Measurements from ENCODE around the gene SNX7. TPM values are rescaled to one million over a fixed set of nuclear protein-coding genes. Genes with fewer than 3 reads are reported as not detected.

SNX7 gene
- total RNA-seq, 1 donor from 2014 or later: 46.0 TPM

DNA sequence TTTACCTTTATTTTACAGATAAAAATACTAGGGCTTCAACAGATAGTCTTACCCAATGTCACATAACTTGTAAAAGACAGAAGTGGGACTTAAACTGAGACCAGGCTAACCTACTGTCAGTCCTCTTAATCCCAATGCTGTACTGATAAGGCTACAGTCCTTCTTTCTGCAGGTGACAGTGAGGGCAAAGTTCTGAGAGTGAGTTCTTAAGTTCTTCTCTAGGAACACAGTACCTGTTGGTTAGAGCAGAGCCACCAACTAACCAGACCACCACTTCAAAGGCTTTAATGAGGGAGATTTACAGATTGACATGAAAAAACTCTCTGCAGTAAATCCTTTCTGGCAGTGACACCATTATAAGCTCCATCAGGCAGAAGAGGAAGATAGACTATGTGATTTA lies 74.2 kb downstream of the SNX7 start:
- Mint-ChIP-seq H3K4me1 (ENCODE audit: unreplicated experiment) (peaks cover 11% of the 10 kb centered on the region), H3K4me3 (ENCODE audit: unreplicated experiment) (no peak overlapping the region), H3K27me3 (ENCODE audit: unreplicated experiment) (peaks cover 5% of the 10 kb centered on the region), H3K27ac (ENCODE audit: unreplicated experiment) (no peak overlapping the region), H3K9me3 (ENCODE audit: unreplicated experiment) (no peaks in the 10 kb centered on the region), H3K36me3 (ENCODE audit: low read depth, unreplicated experiment) (no peaks in the 10 kb centered on the region)
- TF ChIP-seq, protein P1, sequence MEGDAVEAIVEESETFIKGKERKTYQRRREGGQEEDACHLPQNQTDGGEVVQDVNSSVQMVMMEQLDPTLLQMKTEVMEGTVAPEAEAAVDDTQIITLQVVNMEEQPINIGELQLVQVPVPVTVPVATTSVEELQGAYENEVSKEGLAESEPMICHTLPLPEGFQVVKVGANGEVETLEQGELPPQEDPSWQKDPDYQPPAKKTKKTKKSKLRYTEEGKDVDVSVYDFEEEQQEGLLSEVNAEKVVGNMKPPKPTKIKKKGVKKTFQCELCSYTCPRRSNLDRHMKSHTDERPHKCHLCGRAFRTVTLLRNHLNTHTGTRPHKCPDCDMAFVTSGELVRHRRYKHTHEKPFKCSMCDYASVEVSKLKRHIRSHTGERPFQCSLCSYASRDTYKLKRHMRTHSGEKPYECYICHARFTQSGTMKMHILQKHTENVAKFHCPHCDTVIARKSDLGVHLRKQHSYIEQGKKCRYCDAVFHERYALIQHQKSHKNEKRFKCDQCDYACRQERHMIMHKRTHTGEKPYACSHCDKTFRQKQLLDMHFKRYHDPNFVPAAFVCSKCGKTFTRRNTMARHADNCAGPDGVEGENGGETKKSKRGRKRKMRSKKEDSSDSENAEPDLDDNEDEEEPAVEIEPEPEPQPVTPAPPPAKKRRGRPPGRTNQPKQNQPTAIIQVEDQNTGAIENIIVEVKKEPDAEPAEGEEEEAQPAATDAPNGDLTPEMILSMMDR (IDR thresholded peaks at IDR 0.05; ENCODE audit: unreplicated experiment): no peak
- DNase-seq (ENCODE audit: low spot score): no peak

DNA sequence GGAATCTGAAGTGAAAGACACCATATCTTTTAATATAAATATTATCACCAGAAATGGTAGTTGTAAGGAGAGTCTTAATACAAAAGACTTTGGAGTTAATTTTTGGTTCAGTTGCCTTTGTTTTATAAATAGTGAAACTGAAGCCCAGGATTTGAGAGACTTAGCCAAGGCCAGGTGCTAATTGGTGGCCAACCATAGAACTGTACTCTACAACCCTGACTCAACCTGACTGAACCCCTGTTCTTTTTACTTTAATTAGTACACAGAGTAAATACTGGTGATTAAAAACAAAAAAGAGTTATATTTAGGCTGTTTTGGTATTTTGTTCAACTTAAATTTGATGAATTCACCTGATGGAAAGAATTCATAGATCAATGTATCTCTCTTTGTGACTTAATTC lies 76.3 kb downstream of the SNX7 start:
- TF ChIP-seq, protein P1 (IDR thresholded peaks at IDR 0.05; ENCODE audit: unreplicated experiment): no peak
- no peak for DNase-seq (ENCODE audit: low spot score)
- Mint-ChIP-seq H3K27me3 (ENCODE audit: unreplicated experiment) (peaks cover 5% of the 10 kb centered on the region), H3K4me1 (ENCODE audit: unreplicated experiment) (peaks cover 10% of the 10 kb centered on the region), H3K9me3 (ENCODE audit: unreplicated experiment) (no peaks in the 10 kb centered on the region), H3K4me3 (ENCODE audit: unreplicated experiment) (no peak overlapping the region), H3K36me3 (ENCODE audit: low read depth, unreplicated experiment) (no peaks in the 10 kb centered on the region), H3K27ac (ENCODE audit: unreplicated experiment) (no peak overlapping the region)

DNA sequence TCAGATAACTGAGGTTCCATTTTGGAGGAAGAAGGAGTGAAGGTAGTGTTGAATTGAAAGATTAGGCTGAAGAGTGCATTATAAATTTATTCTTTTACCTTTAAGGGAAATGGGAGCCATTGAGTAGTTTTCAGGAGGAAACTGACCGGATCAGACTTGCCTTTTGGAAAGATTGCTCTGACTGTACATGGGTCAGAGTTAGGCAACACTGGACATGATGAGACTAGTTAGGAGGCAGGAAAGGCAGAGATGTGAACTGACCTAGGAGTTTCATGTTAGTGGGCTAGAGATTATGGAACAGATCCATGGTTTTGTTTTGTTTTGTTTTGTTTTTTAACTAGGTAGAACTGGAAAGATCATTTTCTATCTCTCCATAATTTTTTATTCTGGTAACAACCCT lies 78.2 kb downstream of the SNX7 start:
- H3K36me3 Mint-ChIP-seq (ENCODE audit: low read depth, unreplicated experiment): no peaks in the 10 kb centered on the region
- no peak overlapping the region for H3K27ac Mint-ChIP-seq (ENCODE audit: unreplicated experiment)
- TF ChIP-seq, protein P1 (IDR thresholded peaks at IDR 0.05; ENCODE audit: unreplicated experiment): no peak
- peaks cover 1% of the 10 kb centered on the region for H3K27me3 Mint-ChIP-seq (ENCODE audit: unreplicated experiment)
- H3K9me3 Mint-ChIP-seq (ENCODE audit: unreplicated experiment): no peaks in the 10 kb centered on the region
- H3K4me3 Mint-ChIP-seq (ENCODE audit: unreplicated experiment): no peak overlapping the region
- DNase-seq (ENCODE audit: low spot score): no peak
- H3K4me1 Mint-ChIP-seq (ENCODE audit: unreplicated experiment): no peaks in the 10 kb centered on the region

DNA sequence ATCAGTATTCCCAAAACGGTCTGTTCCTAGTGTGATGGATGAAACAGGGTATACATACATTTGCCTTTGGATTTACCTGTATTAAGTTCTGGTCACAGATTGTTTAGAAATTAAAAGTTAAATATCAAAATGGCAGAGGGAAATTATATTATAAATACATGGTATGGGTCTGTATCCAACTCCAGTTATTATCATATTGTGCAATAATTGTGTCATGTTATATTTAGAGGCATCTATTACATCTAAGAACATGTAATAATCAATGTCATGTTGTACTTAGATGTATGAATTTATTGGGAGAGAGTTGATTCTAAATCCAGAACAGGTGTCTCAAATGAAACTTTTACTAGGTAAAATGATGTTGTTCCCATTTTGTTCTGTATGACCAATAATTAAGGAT lies 79.6 kb downstream of the SNX7 start:
- H3K4me1 Mint-ChIP-seq (ENCODE audit: unreplicated experiment): no peaks in the 10 kb centered on the region
- no peaks in the 10 kb centered on the region for H3K36me3 Mint-ChIP-seq (ENCODE audit: low read depth, unreplicated experiment)
- DNase-seq (ENCODE audit: low spot score): no peak
- H3K27me3 Mint-ChIP-seq (ENCODE audit: unreplicated experiment): peaks cover 1% of the 10 kb centered on the region
- H3K4me3 Mint-ChIP-seq (ENCODE audit: unreplicated experiment): no peak overlapping the region
- TF ChIP-seq, protein P1 (IDR thresholded peaks at IDR 0.05; ENCODE audit: unreplicated experiment): no peak
- H3K9me3 Mint-ChIP-seq (ENCODE audit: unreplicated experiment): no peaks in the 10 kb centered on the region
- H3K27ac Mint-ChIP-seq (ENCODE audit: unreplicated experiment): no peak overlapping the region

DNA sequence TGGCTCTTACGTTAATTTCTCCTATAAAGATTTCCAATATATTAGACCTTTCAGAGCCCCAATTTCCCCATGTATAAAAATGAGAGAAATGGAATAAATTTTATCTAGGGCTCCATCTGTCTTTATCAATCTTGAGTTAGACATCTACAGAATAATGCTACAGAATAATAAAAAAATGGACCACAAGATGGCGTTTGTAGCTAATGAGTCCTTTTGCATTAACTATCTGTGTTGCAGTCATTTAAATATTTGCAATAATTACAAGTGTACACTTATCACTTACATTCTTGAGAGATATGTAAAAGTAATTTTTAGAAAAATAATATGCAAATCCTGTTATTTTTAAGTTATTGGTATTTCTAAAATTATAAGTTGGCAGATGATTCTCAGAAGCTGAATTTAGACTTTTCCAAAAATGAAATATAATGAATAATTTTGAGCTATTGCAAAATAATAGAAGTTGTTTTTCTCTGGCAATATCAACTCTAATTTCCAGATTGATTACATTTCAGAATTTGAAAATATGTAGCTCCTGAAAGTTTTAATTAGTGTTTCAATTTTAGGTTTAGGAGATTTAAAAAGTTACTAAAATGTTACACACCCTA lies 87.7 kb downstream of the SNX7 start:
- no peak for DNase-seq (ENCODE audit: low spot score)
- Mint-ChIP-seq H3K9me3 (ENCODE audit: unreplicated experiment) (no peaks in the 10 kb centered on the region), H3K4me1 (ENCODE audit: unreplicated experiment) (no peaks in the 10 kb centered on the region), H3K27me3 (ENCODE audit: unreplicated experiment) (no peaks in the 10 kb centered on the region), H3K36me3 (ENCODE audit: low read depth, unreplicated experiment) (no peaks in the 10 kb centered on the region), H3K4me3 (ENCODE audit: unreplicated experiment) (no peak overlapping the region), H3K27ac (ENCODE audit: unreplicated experiment) (no peak overlapping the region)
- TF ChIP-seq, protein P1 (IDR thresholded peaks at IDR 0.05; ENCODE audit: unreplicated experiment): peak; percentile 55
